HG02763 (cell line): ENCODE data around the gene TBC1D22A.
"Not testable (repeated sequence)": the region's sequence is repeated elsewhere in the genome, so short reads cannot be mapped to it uniquely, and the experiment has no call there.

Experiments
- ATAC-seq: cut with Tn5 transposase; IDR thresholded peaks from one replicate; pipeline ENCODE4 v1.9.1; 2021; ENCODE audit warnings: mild to moderate bottlenecking, moderate library complexity; ENCODE audit not compliant: unreplicated experiment

The TBC1D22A gene

GRCh38 chr22:47156352-47157092, 394.1 kb downstream of the TBC1D22A start:
- ATAC-seq, result no peak

- ATAC-seq, result no peak
These were observed 394.6 kb downstream of the TBC1D22A start for GRCh38 chr22:47157093-47157420.

DNA sequence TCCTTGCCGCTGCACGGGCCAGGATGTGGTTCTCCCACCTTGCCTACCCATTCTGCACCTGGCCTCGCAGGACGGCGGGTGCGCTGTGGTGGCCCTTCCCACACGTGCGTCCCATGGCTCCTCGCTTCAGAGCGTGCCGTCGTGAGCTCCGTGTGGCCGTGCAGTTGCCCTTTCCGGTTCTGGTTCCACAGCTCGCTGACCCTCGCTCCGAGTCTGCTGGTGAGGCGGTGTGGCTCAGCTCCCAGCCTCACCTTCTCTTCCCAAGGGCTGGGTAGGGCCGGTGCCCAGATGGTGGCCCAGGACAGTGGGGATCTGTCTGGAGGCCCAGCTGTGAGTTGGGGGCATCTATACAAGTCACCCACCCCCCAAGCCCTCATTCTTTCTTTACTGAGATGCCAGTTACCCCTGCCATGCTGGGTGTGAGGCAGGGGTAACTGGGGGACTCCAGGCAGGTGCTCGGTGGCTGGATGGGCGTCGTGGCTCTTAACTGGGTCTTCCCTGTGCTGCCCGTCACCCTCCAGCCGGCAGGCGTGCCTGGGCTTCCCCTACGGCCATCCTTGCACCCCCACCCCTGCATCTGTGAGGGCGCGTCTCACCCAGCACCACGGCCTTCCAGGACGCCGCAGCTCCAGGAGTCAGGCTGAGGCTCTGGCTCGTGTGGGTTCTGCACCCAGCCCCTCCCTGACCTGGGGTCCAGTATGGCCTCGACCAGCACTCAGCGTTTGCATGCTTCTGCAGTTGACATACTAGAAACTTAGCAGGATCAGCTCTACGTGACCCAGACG, 395.2 kb downstream of the TBC1D22A start:
- no peak for ATAC-seq

DNA sequence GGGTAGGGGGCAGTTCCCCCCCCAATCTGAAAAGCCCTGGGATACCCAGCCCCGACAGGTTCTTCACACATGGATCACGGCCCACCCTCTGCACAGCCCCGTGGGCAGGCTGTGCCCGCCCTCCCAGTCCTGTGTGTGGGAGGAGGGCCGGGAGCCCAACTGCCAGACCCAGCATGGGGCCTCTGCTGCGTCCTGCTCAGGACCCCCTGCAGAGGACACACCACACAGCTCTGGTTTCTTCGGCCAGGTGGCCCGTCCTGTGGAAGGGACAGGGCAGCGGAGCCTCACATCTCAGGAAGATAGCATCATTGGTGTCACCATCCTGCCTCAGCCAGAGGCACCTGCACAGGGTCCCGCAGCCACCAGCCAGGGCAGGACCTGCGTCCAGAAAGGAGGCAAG, 396.0 kb downstream of the TBC1D22A start:
- no peak for ATAC-seq

DNA sequence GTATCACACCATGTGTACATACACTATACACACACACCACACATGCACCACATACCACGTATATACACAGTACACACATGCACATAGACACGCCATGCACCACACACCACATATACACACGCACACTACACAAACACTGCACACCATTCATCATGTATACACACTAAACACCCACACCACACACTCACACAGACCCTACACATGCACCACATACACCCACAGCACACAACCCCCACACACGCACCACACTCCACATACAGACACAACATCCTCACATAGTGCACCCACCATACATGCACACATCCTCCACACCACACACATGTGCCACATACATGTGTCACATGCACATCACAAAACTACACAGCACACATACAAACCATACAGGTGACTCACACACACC, 397.1 kb downstream of the TBC1D22A start:
- ATAC-seq, result no peak

GRCh38 chr22:47160141-47160541, 397.7 kb downstream of the TBC1D22A start:
- no peak for ATAC-seq

GRCh38 chr22:47160781-47161520, 398.5 kb downstream of the TBC1D22A start:
- ATAC-seq, result no peak

DNA sequence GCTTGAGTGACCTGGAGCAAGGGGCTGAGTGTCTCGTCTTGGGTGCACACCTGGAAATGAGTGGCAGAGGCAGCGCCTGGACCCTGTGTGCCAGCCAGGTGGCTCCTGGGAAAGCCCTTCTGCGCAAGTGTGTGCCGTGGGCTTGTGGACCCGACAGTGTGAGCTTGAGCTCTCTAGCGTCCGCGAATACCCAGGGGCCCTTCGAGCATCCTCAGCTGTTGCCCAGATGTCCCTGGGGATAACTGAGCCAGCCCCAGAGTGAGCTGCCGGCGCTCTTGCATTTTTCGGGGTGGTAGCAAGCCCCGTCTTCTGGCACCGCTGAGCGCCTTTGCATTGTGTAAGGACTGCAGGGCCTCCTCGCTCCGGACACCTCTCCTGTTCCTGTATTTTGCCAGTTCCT, 399.2 kb downstream of the TBC1D22A start:
- no peak for ATAC-seq

GRCh38 chr22:47162865-47163264, 400.4 kb downstream of the TBC1D22A start:
- ATAC-seq, result no peak

GRCh38 chr22:47163481-47163855, 401.0 kb downstream of the TBC1D22A start:
- ATAC-seq, result no peak

DNA sequence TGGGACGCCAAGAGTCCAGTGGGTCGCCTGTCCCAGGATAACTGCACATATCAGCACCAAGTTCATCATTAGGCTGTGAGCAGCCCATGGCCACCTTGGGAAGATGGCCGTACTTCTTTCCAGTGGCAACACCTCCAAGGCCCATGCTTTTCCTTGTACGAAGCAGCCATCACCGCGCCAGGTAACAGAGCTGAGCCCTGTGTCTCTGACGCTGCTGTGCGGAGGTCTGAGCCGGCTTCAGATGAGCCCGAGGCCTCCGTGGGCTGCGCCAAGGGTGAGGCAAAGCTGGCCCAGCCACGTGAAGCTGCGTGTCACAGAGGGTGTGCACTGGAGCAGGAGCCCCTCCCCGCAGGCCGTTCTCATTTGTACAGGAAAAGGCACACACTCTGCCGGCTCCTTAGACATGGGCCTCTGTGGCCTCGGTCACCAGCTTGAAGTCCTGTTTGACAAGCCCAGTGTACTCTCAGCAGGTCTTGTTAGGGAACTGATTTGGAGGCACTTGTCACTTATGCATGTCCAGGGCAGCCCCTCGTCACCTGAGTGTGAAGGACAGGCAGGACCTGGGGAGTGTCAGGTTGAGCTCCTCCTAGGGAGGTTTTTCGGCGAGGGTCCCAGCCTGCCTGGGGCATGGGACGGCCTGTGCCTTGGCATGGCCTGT, 401.5 kb downstream of the TBC1D22A start:
- no peak for ATAC-seq

DNA sequence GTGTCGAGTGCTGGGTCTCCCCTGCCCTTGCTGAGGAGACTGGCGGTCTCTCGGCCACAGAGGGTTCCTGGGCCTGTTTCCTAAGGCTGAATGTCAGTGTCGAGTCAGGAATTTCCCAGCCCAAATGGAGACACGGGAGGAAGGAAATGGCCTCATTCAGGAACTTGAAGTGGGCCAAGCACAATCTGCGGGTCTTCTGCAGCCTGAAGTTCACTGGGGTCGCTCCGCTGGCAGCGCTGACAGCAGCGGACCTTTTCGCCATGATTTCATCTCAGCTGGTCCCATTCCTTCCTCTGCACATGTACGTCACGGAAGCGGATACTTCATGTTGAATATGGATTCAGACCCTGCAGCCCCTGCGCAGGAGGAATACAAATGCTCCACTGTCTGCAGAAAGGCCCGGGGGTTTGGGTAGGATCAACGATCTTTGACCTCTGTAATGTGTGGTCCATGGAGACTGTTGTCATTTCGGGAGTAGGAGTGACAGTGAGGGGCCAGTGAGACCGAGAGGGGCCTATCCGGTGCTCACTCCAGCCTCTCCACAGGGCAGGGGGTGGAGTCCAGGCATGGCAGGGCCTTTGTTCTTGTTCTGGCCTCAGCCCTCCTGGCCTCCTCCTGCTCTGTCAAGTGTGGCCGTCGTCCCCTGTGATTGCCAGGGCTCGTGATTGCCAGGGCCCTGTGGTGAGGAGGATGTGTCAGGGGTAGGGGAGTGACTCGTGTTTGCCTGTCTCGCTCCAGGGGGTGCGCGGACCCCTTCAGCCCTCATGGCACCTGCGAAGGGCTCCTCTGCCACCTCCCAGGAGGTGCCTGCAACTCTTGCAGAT, 402.3 kb downstream of the TBC1D22A start:
- no peak for ATAC-seq

DNA sequence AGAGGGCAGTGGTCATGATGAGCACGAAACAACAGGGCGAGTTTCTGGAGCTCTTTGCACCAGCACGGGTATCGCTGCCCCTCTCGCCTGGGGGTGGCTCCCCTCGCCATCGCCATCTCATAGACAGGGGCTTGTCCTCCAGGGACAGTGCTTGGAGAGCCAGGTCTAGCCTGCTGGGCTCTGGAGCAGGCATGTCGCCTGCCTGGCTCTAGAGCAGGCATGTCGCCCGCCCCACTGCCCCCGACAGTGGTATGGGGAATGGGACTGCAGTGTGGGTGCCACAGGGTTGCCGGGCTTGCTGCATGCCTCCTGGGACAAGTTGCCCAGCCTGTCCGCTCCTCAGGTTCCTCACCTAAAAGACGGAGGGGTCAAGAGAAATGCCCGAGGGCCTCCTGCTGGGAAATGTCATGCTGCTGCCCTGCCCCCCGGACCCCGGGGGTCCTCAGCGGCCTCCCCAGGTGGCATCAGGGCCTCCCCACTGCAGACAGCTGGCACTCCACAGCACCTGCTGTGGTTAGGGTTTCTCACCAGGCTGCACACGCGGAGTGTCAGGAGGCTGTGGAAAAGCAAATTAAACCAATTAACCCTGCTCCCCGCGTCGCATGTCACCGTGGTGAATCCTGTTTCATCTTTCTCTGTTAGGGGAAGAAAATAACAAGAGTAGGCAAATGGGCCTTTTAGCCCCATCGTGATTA, 403.0 kb downstream of the TBC1D22A start:
- no peak for ATAC-seq

GRCh38 chr22:47166033-47166404, 403.6 kb downstream of the TBC1D22A start:
- ATAC-seq, result no peak

DNA sequence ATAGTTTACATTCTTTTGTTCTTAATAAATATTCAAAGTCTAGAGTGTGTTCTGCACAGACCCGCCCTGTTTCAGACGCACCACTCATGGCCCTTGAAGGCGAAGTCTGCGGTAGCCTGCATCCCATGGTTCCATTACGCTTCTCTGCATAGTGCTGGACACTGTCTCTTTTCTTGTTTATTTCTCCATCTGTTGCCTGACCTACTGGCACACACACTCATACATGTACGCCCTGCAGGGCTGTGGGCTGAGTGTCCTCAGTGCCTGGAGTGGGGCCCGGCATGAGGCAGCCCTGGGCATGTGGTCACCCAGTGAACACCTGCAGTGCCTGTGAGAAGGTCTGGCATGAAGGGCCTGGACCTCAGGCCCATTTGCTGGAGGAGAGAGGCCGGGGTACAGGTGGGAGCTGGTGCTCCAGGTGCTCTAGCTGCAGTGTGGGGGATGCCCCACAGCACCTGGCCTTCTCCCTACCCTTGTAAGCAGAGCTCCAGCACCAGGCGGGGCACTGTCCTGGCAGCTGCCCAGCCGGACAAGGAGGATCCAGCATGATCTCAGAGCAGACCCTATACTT, 404.1 kb downstream of the TBC1D22A start:
- no peak for ATAC-seq

DNA sequence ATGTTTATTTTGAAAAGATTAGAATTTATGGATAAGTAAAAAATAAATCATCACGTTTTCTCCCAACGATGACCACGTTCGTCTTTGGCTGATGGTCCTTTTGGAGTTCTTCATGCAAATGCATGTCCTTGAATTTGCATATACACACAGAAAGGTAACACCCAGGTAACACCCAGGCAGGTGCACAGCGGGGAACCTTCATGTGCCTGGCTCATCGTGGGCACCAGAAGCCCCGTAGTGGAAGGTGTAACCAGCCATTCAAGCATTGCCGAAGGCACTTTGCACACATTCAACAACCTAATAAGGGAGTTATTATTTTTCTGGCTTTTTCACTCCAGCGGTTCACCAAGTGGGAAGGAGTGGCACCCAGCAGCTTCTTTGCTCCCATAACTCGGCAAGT, 404.6 kb downstream of the TBC1D22A start:
- ATAC-seq, result no peak

GRCh38 chr22:47167921-47168320, 405.5 kb downstream of the TBC1D22A start:
- ATAC-seq, result not testable (repeated sequence)

DNA sequence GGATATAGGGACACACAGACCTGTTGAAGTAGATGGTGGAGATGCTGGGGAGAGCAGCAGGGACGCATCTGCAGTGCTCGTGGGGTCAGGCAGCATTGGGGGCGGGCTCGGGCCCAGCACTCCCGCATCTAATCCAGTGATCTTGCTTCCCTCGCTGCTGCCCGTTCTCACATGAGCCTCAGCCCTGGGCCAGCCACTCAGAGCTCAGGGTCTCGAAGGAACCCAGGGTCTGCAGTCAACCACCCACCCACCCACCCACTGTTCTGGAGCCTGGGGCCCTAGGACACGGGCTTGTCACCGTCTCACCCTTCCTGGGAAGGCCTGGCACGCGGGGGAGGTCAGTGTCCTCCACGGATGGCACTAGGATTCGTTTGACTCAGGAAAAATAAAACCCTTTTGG, 406.0 kb downstream of the TBC1D22A start:
- no peak for ATAC-seq

- no peak for ATAC-seq
These were observed 406.7 kb downstream of the TBC1D22A start for GRCh38 chr22:47168900-47169800.
